ENCODE data around the gene RFX6.
"Not testable (repeated sequence)": the region's sequence is repeated elsewhere in the genome, so short reads cannot be mapped to it uniquely, and the experiment has no call there.

GRCh38 chr6:116834526-116834925 lies 42.5 kb upstream of the RFX6 start:
- TF ChIP-seq POLR2AphosphoS5 (IDR thresholded peaks at IDR 0.05; ENCODE audit: low read depth); CTCF (IDR thresholded peaks at IDR 0.05; ENCODE audit: insufficient read depth, low read length); REST (IDR thresholded peaks at IDR 0.05; ENCODE audit: insufficient replicate concordance, low read depth): not testable (repeated sequence)
